IMR-90 (cell line): ENCODE measurements around the gene ZNF780B. TPM values are rescaled to one million over a fixed set of nuclear protein-coding genes. Genes with fewer than 3 reads are reported as not detected.

Experiments used
- ATAC-seq: fragments of 200-7000 bp; cut with Tn5 transposase; 2 replicates; pipeline ENCODE4 v1.9.1; 2020; ENCODE audit warnings: low read depth, mild to moderate bottlenecking, moderate library complexity
- BruUV-seq: library from RNA; stranded (reverse); fragments of 400-500 nt; replicated peaks from 2 replicates; lab custom pipeline; 2021; lab: Mats Ljungman, UMichigan
- CTCF ChIA-PET: fragments of 300-600 bp; formaldehyde crosslinking; extraction: SDS; loops from one replicate; lab custom pipeline; 2021; ENCODE audit warnings: antibody characterized with exemption; lab: Yijun Ruan, JAX
- POLR2A ChIA-PET: fragments of 300-600 bp; sonication (Branson Sonifier 250); formaldehyde crosslinking; loops from one replicate; lab custom pipeline; 2022; ENCODE audit warnings: antibody characterized with exemption; ENCODE audit not compliant: unreplicated experiment; lab: Charles Lee
- DNase-seq: peaks from one replicate; pipeline ENCODE4 v3.0.0; 2013
- H2AFZ ChIP-seq: replicated peaks from 2 replicates; pipeline ENCODE3; 2013; ENCODE audit warnings: low read length, mild to moderate bottlenecking; ENCODE audit not compliant: poor library complexity
- H2AK5ac ChIP-seq: 2 replicates; pipeline ENCODE4 v1.6.1; 2013; ENCODE audit warnings: low read depth, low read length, inconsistent platforms
- H2AK9ac ChIP-seq: replicated peaks from 2 replicates; pipeline ENCODE3; 2013; ENCODE audit warnings: mild to moderate bottlenecking, low read depth, low read length, moderate library complexity; ENCODE audit not compliant: poor library complexity
- H2BK120ac ChIP-seq: 2 replicates; pipeline ENCODE4 v1.6.1; 2013; ENCODE audit warnings: low read depth, low read length, inconsistent platforms
- H2BK15ac ChIP-seq: 3 replicates; pipeline ENCODE4 v1.6.1; 2013; ENCODE audit warnings: low read depth, low read length, inconsistent platforms
- H2BK20ac ChIP-seq: 2 replicates; pipeline ENCODE4 v1.6.1; 2013; ENCODE audit warnings: low read depth, mild to moderate bottlenecking, inconsistent platforms, low read length, moderate library complexity
- H2BK5ac ChIP-seq: 2 replicates; pipeline ENCODE4 v1.6.1; 2013; ENCODE audit warnings: mild to moderate bottlenecking, low read depth, low read length, inconsistent platforms; ENCODE audit not compliant: poor library complexity, severe bottlenecking
- H3K14ac ChIP-seq: replicated peaks from 2 replicates; pipeline ENCODE4 v1.6.1; 2013; ENCODE audit warnings: low read depth, low read length, inconsistent platforms
- H3K18ac ChIP-seq: 2 replicates; pipeline ENCODE4 v1.6.1; 2013; ENCODE audit warnings: low read depth, low read length, control low read depth
- H3K23ac ChIP-seq: 2 replicates; pipeline ENCODE4 v1.6.1; 2013; ENCODE audit warnings: low read depth, low read length, inconsistent platforms
- H3K27ac ChIP-seq: 2 replicates; pipeline ENCODE4 v1.5.1; 2013; ENCODE audit warnings: mild to moderate bottlenecking, control low read depth, low read length; ENCODE audit not compliant: insufficient read depth
- H3K27me3 ChIP-seq: 2 replicates; pipeline ENCODE4 v1.6.1; 2013; ENCODE audit warnings: low read length; ENCODE audit not compliant: control insufficient read depth, insufficient read depth
- H3K36me3 ChIP-seq: 2 replicates; pipeline ENCODE4 v1.6.1; 2013; ENCODE audit warnings: low read length, mixed read lengths; ENCODE audit not compliant: control insufficient read depth, insufficient read depth
- H3K4ac ChIP-seq: 2 replicates; pipeline ENCODE4 v1.6.1; 2013; ENCODE audit warnings: low read depth, low read length, inconsistent platforms
- H3K4me1 ChIP-seq: 2 replicates; pipeline ENCODE4 v1.6.1; 2013; ENCODE audit warnings: low read length, mixed read lengths; ENCODE audit not compliant: control insufficient read depth, insufficient read depth
- H3K4me2 ChIP-seq: 2 replicates; pipeline ENCODE4 v1.6.1; 2013; ENCODE audit warnings: low read depth, mild to moderate bottlenecking, control low read depth, low read length, moderate library complexity
- H3K4me3 ChIP-seq: 2 replicates; pipeline ENCODE4 v1.5.1; 2013; ENCODE audit warnings: low read depth, mild to moderate bottlenecking, control low read depth, low read length, moderate library complexity; ENCODE audit not compliant: insufficient read depth
- H3K56ac ChIP-seq: 2 replicates; pipeline ENCODE4 v1.6.1; 2013; ENCODE audit warnings: low read length, inconsistent platforms; ENCODE audit not compliant: insufficient read depth; ENCODE audit errors: extremely low read depth
- H3K79me1 ChIP-seq, 2 experiments: 2 replicates each; pipeline ENCODE4 v1.6.1; 2013; ENCODE audit warnings: low read length in 2 of 2, inconsistent platforms in 1 of 2, low read depth in 1 of 2
- H3K9ac ChIP-seq: 2 replicates; pipeline ENCODE4 v1.6.1; 2013; ENCODE audit warnings: low read depth, low read length, control low read depth
- H3K9me1 ChIP-seq: 2 replicates; pipeline ENCODE4 v1.6.1; 2013; ENCODE audit warnings: low read length, inconsistent platforms; ENCODE audit not compliant: insufficient read depth
- H3K9me3 ChIP-seq: 2 replicates; pipeline ENCODE4 v1.6.1; 2013; ENCODE audit warnings: low read length; ENCODE audit not compliant: control insufficient read depth, insufficient read depth
- H4K20me1 ChIP-seq: 2 replicates; pipeline ENCODE4 v1.6.1; 2013; ENCODE audit warnings: low read length, inconsistent platforms; ENCODE audit not compliant: insufficient read depth
- H4K5ac ChIP-seq: 2 replicates; pipeline ENCODE4 v1.6.1; 2013; ENCODE audit warnings: mild to moderate bottlenecking, low read depth, low read length, control low read depth
- H4K8ac ChIP-seq, 2 experiments: 2 replicates each; pipeline ENCODE4 v1.6.1; 2013; ENCODE audit warnings: low read depth in 2 of 2, low read length in 2 of 2, control low read depth in 1 of 2, inconsistent platforms in 1 of 2
- H4K91ac ChIP-seq: 2 replicates; pipeline ENCODE4 v1.6.1; 2013; ENCODE audit warnings: low read depth, low read length, inconsistent platforms; ENCODE audit not compliant: insufficient read depth
- BHLHE40 ChIP-seq: fragments of 150-350 bp; IDR thresholded peaks from 2 replicates; pipeline ENCODE4 v1.6.1; 2016; ENCODE audit warnings: mild to moderate bottlenecking, low read depth, low read length
- CHD1 ChIP-seq: IDR thresholded peaks from 2 replicates; pipeline ENCODE4 v1.6.1; 2012; ENCODE audit warnings: low read depth, low read length, improper control_type of control experiment
- CTCF ChIP-seq: conservative IDR thresholded peaks from 2 replicates; pipeline ENCODE4 v1.5.1; 2012; ENCODE audit warnings: mild to moderate bottlenecking, low read depth, low read length, improper control_type of control experiment
- FOS ChIP-seq: fragments of 150-350 bp; IDR thresholded peaks from 2 replicates; pipeline ENCODE4 v1.6.1; 2016; ENCODE audit warnings: low read depth, low read length
- MAZ ChIP-seq: IDR thresholded peaks from 2 replicates; pipeline ENCODE4 v1.6.1; 2012; ENCODE audit warnings: low read depth, mild to moderate bottlenecking, low read length, improper control_type of control experiment, moderate library complexity, borderline replicate concordance
- NFE2L2 ChIP-seq: fragments of 150-350 bp; IDR thresholded peaks from 2 replicates; pipeline ENCODE4 v1.6.1; 2016; ENCODE audit warnings: low read depth, mild to moderate bottlenecking, low read length
- RAD21 ChIP-seq: IDR thresholded peaks from 2 replicates; pipeline ENCODE4 v1.6.1; 2012; ENCODE audit warnings: low read length, improper control_type of control experiment
- RFX5 ChIP-seq: IDR thresholded peaks from 2 replicates; pipeline ENCODE4 v1.8.0; 2012; ENCODE audit warnings: low read depth, mild to moderate bottlenecking, low read length, moderate library complexity
- WGBS, 2 experiments: methylation state at CpG; one replicate each; pipeline versions ENCODE4 v1.1.5 to v1.1.7; 2013; ENCODE audit warnings: missing lambda C conversion rate in 2 of 2; ENCODE audit not compliant: insufficient read length in 1 of 2; ENCODE audit errors: extremely low coverage in 2 of 2; 5-methylcytosine and 5-hydroxymethylcytosine counted together
- dilution Hi-C: fragments of 300-500 bp; cut with HindIII; formaldehyde crosslinking; loops from one replicate; pipeline ENCODE4 v1.14.3; 2018; ENCODE audit warnings: low sequenced_read_pairs; ENCODE audit not compliant: unreplicated experiment
- in situ Hi-C: fragments of 300-500 bp; cut with MboI; formaldehyde crosslinking; loops from 3 replicates; pipeline ENCODE4 v1.14.3; 2019; ENCODE audit warnings: low sequenced_read_pairs, inconsistent platforms, mixed read lengths
- intact Hi-C: fragments of 100-400 bp; cut with micrococcal nuclease; formaldehyde crosslinking; loops from 2 replicates; pipeline ENCODE4 v1.10.0; 2022
- polyA plus RNA-seq, 3 experiments: library from polyadenylated mRNA; depleted of rRNA; stranded (reverse); fragments of >200 nt; gene quantifications; 2 replicates each; pipeline ENCODE4 v1.2.3, GENCODE V29; 2012; ENCODE audit warnings: low replicate concordance in 1 of 3
- total RNA-seq: library from RNA; depleted of rRNA; stranded (reverse); fragments of >200 nt; gene quantifications from 2 replicates; pipeline ENCODE4 v1.2.3, GENCODE V29; 2012
- TF ChIP-seq, protein P1 (sequence below): fragments of 150-350 bp; IDR thresholded peaks from 2 replicates; pipeline ENCODE4 v1.6.1; 2017; ENCODE audit warnings: mild to moderate bottlenecking, antibody characterized with exemption, low read length, low read depth

Gene ZNF780B
- total and polyA plus RNA-seq, 2 of the 4 experiments (the other 2 are of a cell fraction), result 3.7 to 19.9 TPM

- no peaks in the 10 kb centered on the region for H3K36me3 ChIP-seq
- H2BK120ac ChIP-seq, result no peak overlapping the region
- ChIA-PET CTCF (no interaction called here), POLR2A (no interaction called here)
- no peak overlapping the region for H4K8ac ChIP-seq
- H2AFZ ChIP-seq, result no peak overlapping the region
- no peak overlapping the region for H2BK5ac ChIP-seq
- in situ Hi-C loops, result no loop called here
- no peak for DNase-seq
- dilution Hi-C loops, result no loop called here
- BruUV-seq, result no TSS peak
- H3K9me3 ChIP-seq, result no peaks in the 10 kb centered on the region
- no peak overlapping the region for H3K56ac ChIP-seq
- intact Hi-C loops, result no loop called here
- no peak overlapping the region for H4K5ac ChIP-seq
- no peak overlapping the region for H4K91ac ChIP-seq
- no peaks in the 10 kb centered on the region for H4K20me1 ChIP-seq
- no peak overlapping the region for H2BK15ac ChIP-seq
- no peaks in the 10 kb centered on the region for H3K27me3 ChIP-seq
- no CpG with 5 or more reads among the region's 1 CpG for WGBS, 2 experiments
- no peak for ATAC-seq
- no peak overlapping the region for H3K14ac ChIP-seq
- H2AK9ac ChIP-seq, result no peak overlapping the region
- TF ChIP-seq RAD21 (no peak), MAZ (no peak), CHD1 (no peak), BHLHE40 (no peak), NFE2L2 (no peak), FOS (no peak), CTCF (no peak), RFX5 (no peak)
- TF ChIP-seq, protein P1, sequence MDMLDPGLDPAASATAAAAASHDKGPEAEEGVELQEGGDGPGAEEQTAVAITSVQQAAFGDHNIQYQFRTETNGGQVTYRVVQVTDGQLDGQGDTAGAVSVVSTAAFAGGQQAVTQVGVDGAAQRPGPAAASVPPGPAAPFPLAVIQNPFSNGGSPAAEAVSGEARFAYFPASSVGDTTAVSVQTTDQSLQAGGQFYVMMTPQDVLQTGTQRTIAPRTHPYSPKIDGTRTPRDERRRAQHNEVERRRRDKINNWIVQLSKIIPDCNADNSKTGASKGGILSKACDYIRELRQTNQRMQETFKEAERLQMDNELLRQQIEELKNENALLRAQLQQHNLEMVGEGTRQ, result no peak
- no peak overlapping the region for H3K4me3 ChIP-seq
- H3K9me1 ChIP-seq, result no peaks in the 10 kb centered on the region
- no peak overlapping the region for H3K18ac ChIP-seq
- H3K4me2 ChIP-seq, result no peak overlapping the region
- H2BK20ac ChIP-seq, result no peak overlapping the region
- no peak overlapping the region for H3K9ac ChIP-seq
- H3K4ac ChIP-seq, result no peak overlapping the region
- no peaks in the 10 kb centered on the region for H3K79me1 ChIP-seq
- H3K23ac ChIP-seq, result no peak overlapping the region
- H3K27ac ChIP-seq, result no peak overlapping the region
- H3K4me1 ChIP-seq, result no peaks in the 10 kb centered on the region
- H2AK5ac ChIP-seq, result no peak overlapping the region
Measured at GRCh38 chr19:40101813-40102212, 45.8 kb upstream of the ZNF780B start.
